WTC11 (cell line): ENCODE data around the gene CEP152.

ENCODE experiments used
- CTCF ChIP-seq: fragments of 200-600 bp; IDR thresholded peaks from 2 replicates; pipeline ENCODE4 v1.8.0; 2022; ENCODE audit warnings: antibody characterized with exemption
- ETV6 ChIP-seq: sonication (generic); formaldehyde crosslinking; IDR thresholded peaks from 2 replicates; pipeline ENCODE4 v1.8.1; 2022; ENCODE audit warnings: mild to moderate bottlenecking, missing genetic modification reagents
- FOXK1 ChIP-seq: sonication (generic); formaldehyde crosslinking; IDR thresholded peaks from 2 replicates; pipeline ENCODE4 v1.8.0; 2022; ENCODE audit warnings: mild to moderate bottlenecking, moderate library complexity, missing genetic modification reagents
- FOXP4 ChIP-seq: sonication (generic); formaldehyde crosslinking; IDR thresholded peaks from 2 replicates; pipeline ENCODE4 v1.8.0; 2022; ENCODE audit warnings: mild to moderate bottlenecking, missing genetic modification reagents
- NR3C1 ChIP-seq: sonication (generic); formaldehyde crosslinking; conservative IDR thresholded peaks from 2 replicates; pipeline ENCODE4 v1.8.1; 2023; ENCODE audit warnings: low read depth, mild to moderate bottlenecking, missing genetic modification reagents
- TEAD1 ChIP-seq: sonication (generic); formaldehyde crosslinking; IDR thresholded peaks from 2 replicates; pipeline ENCODE4 v1.8.0; 2022; ENCODE audit warnings: mild to moderate bottlenecking, missing genetic modification reagents
- TEAD4 ChIP-seq: sonication (generic); formaldehyde crosslinking; IDR thresholded peaks from 2 replicates; pipeline ENCODE4 v1.8.0; 2022; ENCODE audit warnings: mild to moderate bottlenecking, missing genetic modification reagents
- ZNF263 ChIP-seq: sonication (generic); formaldehyde crosslinking; IDR thresholded peaks from 2 replicates; pipeline ENCODE4 v1.8.1; 2022; ENCODE audit warnings: low read depth, mild to moderate bottlenecking, moderate library complexity, missing genetic modification reagents
- ZSCAN18 ChIP-seq: fragments of 250-450 bp; sonication (Bioruptor Pico); IDR thresholded peaks from 2 replicates; pipeline ENCODE4 v2.1.2; 2022; ENCODE audit warnings: mild to moderate bottlenecking, moderate library complexity
- TF ChIP-seq, protein P1 (sequence below): sonication (generic); formaldehyde crosslinking; IDR thresholded peaks from 2 replicates; pipeline ENCODE4 v1.8.1; 2023; ENCODE audit warnings: mild to moderate bottlenecking, missing genetic modification reagents, moderate library complexity
- TF ChIP-seq, protein P2 (sequence below): sonication (generic); formaldehyde crosslinking; IDR thresholded peaks from 2 replicates; pipeline ENCODE4 v1.8.1; 2023; ENCODE audit warnings: mild to moderate bottlenecking, missing genetic modification reagents
- TF ChIP-seq, protein P3 (sequence below): sonication (generic); formaldehyde crosslinking; IDR thresholded peaks from 2 replicates; pipeline ENCODE4 v1.8.0; 2023; ENCODE audit warnings: missing genetic modification reagents, mild to moderate bottlenecking, borderline replicate concordance
- TF ChIP-seq, protein P4 (sequence below): sonication (generic); formaldehyde crosslinking; IDR thresholded peaks from 2 replicates; pipeline ENCODE4 v1.8.0; 2022; ENCODE audit warnings: mild to moderate bottlenecking, missing genetic modification reagents
- TF ChIP-seq, protein P5 (sequence below): fragments of 250-450 bp; sonication (Bioruptor Pico); IDR thresholded peaks from 2 replicates; pipeline ENCODE4 v1.8.0; 2021; ENCODE audit warnings: mild to moderate bottlenecking

GRCh38 chr15:48782911-48783310, 28.0 kb downstream of the CEP152 start:
- no peak for TF ChIP-seq CTCF
- TF ChIP-seq TEAD4 (CRISPR knock-in tag): no peak
- TF ChIP-seq, protein P1, sequence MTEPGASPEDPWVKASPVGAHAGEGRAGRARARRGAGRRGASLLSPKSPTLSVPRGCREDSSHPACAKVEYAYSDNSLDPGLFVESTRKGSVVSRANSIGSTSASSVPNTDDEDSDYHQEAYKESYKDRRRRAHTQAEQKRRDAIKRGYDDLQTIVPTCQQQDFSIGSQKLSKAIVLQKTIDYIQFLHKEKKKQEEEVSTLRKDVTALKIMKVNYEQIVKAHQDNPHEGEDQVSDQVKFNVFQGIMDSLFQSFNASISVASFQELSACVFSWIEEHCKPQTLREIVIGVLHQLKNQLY (CRISPR knock-in tag): no peak
- TF ChIP-seq, protein P2, sequence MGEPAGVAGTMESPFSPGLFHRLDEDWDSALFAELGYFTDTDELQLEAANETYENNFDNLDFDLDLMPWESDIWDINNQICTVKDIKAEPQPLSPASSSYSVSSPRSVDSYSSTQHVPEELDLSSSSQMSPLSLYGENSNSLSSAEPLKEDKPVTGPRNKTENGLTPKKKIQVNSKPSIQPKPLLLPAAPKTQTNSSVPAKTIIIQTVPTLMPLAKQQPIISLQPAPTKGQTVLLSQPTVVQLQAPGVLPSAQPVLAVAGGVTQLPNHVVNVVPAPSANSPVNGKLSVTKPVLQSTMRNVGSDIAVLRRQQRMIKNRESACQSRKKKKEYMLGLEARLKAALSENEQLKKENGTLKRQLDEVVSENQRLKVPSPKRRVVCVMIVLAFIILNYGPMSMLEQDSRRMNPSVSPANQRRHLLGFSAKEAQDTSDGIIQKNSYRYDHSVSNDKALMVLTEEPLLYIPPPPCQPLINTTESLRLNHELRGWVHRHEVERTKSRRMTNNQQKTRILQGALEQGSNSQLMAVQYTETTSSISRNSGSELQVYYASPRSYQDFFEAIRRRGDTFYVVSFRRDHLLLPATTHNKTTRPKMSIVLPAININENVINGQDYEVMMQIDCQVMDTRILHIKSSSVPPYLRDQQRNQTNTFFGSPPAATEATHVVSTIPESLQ (CRISPR knock-in tag): no peak
- no peak for TF ChIP-seq TEAD1 (CRISPR knock-in tag)
- TF ChIP-seq, protein P3, sequence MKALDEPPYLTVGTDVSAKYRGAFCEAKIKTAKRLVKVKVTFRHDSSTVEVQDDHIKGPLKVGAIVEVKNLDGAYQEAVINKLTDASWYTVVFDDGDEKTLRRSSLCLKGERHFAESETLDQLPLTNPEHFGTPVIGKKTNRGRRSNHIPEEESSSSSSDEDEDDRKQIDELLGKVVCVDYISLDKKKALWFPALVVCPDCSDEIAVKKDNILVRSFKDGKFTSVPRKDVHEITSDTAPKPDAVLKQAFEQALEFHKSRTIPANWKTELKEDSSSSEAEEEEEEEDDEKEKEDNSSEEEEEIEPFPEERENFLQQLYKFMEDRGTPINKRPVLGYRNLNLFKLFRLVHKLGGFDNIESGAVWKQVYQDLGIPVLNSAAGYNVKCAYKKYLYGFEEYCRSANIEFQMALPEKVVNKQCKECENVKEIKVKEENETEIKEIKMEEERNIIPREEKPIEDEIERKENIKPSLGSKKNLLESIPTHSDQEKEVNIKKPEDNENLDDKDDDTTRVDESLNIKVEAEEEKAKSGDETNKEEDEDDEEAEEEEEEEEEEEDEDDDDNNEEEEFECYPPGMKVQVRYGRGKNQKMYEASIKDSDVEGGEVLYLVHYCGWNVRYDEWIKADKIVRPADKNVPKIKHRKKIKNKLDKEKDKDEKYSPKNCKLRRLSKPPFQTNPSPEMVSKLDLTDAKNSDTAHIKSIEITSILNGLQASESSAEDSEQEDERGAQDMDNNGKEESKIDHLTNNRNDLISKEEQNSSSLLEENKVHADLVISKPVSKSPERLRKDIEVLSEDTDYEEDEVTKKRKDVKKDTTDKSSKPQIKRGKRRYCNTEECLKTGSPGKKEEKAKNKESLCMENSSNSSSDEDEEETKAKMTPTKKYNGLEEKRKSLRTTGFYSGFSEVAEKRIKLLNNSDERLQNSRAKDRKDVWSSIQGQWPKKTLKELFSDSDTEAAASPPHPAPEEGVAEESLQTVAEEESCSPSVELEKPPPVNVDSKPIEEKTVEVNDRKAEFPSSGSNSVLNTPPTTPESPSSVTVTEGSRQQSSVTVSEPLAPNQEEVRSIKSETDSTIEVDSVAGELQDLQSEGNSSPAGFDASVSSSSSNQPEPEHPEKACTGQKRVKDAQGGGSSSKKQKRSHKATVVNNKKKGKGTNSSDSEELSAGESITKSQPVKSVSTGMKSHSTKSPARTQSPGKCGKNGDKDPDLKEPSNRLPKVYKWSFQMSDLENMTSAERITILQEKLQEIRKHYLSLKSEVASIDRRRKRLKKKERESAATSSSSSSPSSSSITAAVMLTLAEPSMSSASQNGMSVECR (CRISPR knock-in tag): no peak
- TF ChIP-seq ETV6 (CRISPR knock-in tag): no peak
- TF ChIP-seq FOXK1 (CRISPR knock-in tag): no peak
- no peak for TF ChIP-seq ZSCAN18 (CRISPR knock-in tag)
- no peak for TF ChIP-seq FOXP4 (CRISPR knock-in tag)
- TF ChIP-seq ZNF263 (CRISPR knock-in tag): no peak
- TF ChIP-seq NR3C1 (CRISPR knock-in tag): no peak
- TF ChIP-seq, protein P4, sequence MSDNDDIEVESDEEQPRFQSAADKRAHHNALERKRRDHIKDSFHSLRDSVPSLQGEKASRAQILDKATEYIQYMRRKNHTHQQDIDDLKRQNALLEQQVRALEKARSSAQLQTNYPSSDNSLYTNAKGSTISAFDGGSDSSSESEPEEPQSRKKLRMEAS (CRISPR knock-in tag): no peak
- TF ChIP-seq, protein P5, sequence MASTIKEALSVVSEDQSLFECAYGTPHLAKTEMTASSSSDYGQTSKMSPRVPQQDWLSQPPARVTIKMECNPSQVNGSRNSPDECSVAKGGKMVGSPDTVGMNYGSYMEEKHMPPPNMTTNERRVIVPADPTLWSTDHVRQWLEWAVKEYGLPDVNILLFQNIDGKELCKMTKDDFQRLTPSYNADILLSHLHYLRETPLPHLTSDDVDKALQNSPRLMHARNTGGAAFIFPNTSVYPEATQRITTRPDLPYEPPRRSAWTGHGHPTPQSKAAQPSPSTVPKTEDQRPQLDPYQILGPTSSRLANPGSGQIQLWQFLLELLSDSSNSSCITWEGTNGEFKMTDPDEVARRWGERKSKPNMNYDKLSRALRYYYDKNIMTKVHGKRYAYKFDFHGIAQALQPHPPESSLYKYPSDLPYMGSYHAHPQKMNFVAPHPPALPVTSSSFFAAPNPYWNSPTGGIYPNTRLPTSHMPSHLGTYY: no peak
